GM23248 (cell line): ENCODE results near the gene TGM1. TPM values are rescaled to one million over a fixed set of nuclear protein-coding genes. Genes with fewer than 3 reads are reported as not detected.
A peak's percentile ranks its signal among the peaks of the same experiment; 100 is the strongest.

Source experiments
- DNase-seq: peaks from one replicate; pipeline ENCODE4 v3.0.0-alpha.2; 2015
- H2AFZ ChIP-seq: fragments of 200-600 bp; sonication (generic); 2 replicates; pipeline ENCODE4 v1.6.1; 2016; ENCODE audit warnings: antibody characterized with exemption
- H3F3A ChIP-seq: fragments of 200-600 bp; sonication (generic); 2 replicates; pipeline ENCODE4 v1.6.1; 2016; ENCODE audit warnings: mild to moderate bottlenecking, antibody characterized with exemption, mixed run types; ENCODE audit not compliant: insufficient read depth
- H3K27ac ChIP-seq: fragments of 200-600 bp; sonication (generic); 2 replicates; pipeline ENCODE4 v1.5.1; 2016; ENCODE audit warnings: mild to moderate bottlenecking
- H3K27me3 ChIP-seq: fragments of 200-600 bp; sonication (generic); replicated peaks from 2 replicates; pipeline ENCODE4 v1.6.1; 2016; ENCODE audit warnings: mild to moderate bottlenecking; ENCODE audit not compliant: insufficient read depth
- H3K36me3 ChIP-seq: fragments of 200-600 bp; sonication (generic); 2 replicates; pipeline ENCODE4 v1.6.1; 2016; ENCODE audit warnings: low read depth, mild to moderate bottlenecking
- H3K4me1 ChIP-seq: fragments of 200-600 bp; sonication (generic); 2 replicates; pipeline ENCODE4 v1.6.1; 2016; ENCODE audit warnings: mild to moderate bottlenecking; ENCODE audit not compliant: insufficient read depth
- H3K4me2 ChIP-seq: fragments of 200-600 bp; sonication (generic); one replicate; pipeline ENCODE4 v1.6.1; 2016; ENCODE audit warnings: mild to moderate bottlenecking; ENCODE audit not compliant: unreplicated experiment
- H3K4me3 ChIP-seq: fragments of 200-600 bp; sonication (generic); 2 replicates; pipeline ENCODE4 v1.5.1; 2016; ENCODE audit warnings: mild to moderate bottlenecking
- H3K79me2 ChIP-seq: fragments of 200-600 bp; sonication (generic); 2 replicates; pipeline ENCODE4 v1.6.1; 2016; ENCODE audit warnings: mild to moderate bottlenecking; ENCODE audit not compliant: insufficient read depth
- H3K9ac ChIP-seq: fragments of 200-600 bp; sonication (generic); 2 replicates; pipeline ENCODE4 v1.6.1; 2016; ENCODE audit warnings: mild to moderate bottlenecking
- H3K9me2 ChIP-seq: fragments of 200-600 bp; sonication (generic); 2 replicates; pipeline ENCODE4 v1.6.1; 2016; ENCODE audit warnings: mixed run types, mild to moderate bottlenecking, moderate library complexity; ENCODE audit not compliant: insufficient read depth
- H3K9me3 ChIP-seq: fragments of 200-600 bp; sonication (generic); one replicate; pipeline ENCODE4 v1.6.1; 2017; ENCODE audit warnings: low read depth
- H4K20me1 ChIP-seq: fragments of 200-600 bp; sonication (generic); 2 replicates; pipeline ENCODE4 v1.6.0; 2016; ENCODE audit not compliant: insufficient read depth
- EZH2 ChIP-seq: fragments of 200-600 bp; sonication (generic); IDR thresholded peaks from 2 replicates; pipeline ENCODE4 v1.6.1; 2018; ENCODE audit warnings: antibody characterized with exemption, mild to moderate bottlenecking; ENCODE audit not compliant: insufficient read depth, poor library complexity, severe bottlenecking
- EZH2phosphoT487 ChIP-seq: fragments of 200-600 bp; sonication (generic); IDR thresholded peaks from 2 replicates; pipeline ENCODE4 v1.6.1; 2018; ENCODE audit warnings: antibody characterized with exemption, moderate library complexity, mild to moderate bottlenecking, low read depth; ENCODE audit not compliant: insufficient read depth
- WGBS, 2 experiments: methylation state at CpG; one replicate each; pipeline ENCODE4 v1.1.6; 2015 to 2017; ENCODE audit warnings: low lambda C conversion rate in 2 of 2, low coverage in 1 of 2; ENCODE audit errors: missing lambda C conversion rate in 2 of 2; 5-methylcytosine and 5-hydroxymethylcytosine counted together
- in situ Hi-C: fragments of 300-500 bp; cut with MboI; formaldehyde crosslinking; loops from 2 replicates; pipeline ENCODE4 v1.15.0; 2020
- polyA plus RNA-seq: library from polyadenylated mRNA; unstranded; fragments of >200 nt; fragmentation: Nextera tagmentation; extraction: Ambion mirVana; gene quantifications from 2 replicates; pipeline ENCODE4 v1.2.1, GENCODE V29; 2016
- total RNA-seq: library from RNA; depleted of rRNA; stranded (reverse); fragments of >200 nt; shearing (Covaris generic); gene quantifications from 2 replicates; pipeline ENCODE4 v1.2.3, GENCODE V29; 2014

Gene TGM1
- total and polyA plus RNA-seq, 2 experiments from 2014 or later, result 0.34 to 1.3 TPM

DNA sequence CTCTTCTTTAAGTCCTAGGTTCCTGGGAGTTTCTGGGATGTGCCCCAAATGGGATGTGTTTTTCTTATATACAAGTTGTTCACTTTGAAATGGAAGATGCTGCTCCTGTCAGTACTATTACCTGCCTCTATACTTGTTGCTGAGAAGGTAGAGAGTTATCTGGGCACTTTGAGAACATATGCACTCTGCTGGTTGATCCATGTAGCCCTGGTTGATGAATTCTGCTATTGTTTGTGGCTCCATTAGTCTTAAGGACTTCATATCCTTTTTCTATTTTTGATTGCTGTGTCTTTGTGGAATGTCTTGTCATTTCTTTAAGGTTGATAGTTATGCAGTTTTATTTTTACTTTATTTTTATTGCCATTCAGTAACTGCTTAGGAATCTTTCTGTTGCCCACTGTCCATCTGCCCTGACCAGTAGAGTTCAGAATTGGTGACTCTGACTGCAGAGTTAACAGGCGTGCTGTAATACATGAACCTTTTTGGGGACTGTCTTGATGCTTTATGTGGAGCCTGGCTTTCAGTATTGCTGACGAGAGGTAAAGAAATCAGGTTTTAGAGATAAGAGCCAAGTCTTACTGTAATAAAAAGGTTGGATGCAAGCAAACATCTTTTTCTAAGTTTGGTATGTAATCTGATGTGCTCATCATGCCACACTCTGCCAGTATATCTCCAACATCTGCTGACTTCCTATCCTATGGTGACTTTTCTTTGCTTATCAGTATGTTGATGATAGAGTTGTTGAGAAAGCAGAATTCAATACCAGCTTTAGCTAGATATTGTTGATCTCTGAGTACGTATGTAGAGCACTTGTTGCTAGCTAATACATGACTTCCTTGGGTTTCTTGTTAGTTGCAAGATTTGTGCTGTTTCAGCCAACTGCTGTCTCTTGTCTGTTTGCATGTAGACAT, 28.6 kb downstream of the TGM1 start:
- H3K4me2 ChIP-seq, result peak overlapping the region; percentile 84
- peaks cover 18% of the 10 kb centered on the region for H3K36me3 ChIP-seq
- H3K27me3 ChIP-seq, result no peaks in the 10 kb centered on the region
- no peaks in the 10 kb centered on the region for H3K9me2 ChIP-seq
- H3K9me3 ChIP-seq, result no peaks in the 10 kb centered on the region
- 0 out of 2 replicates have a peak overlapping the region, but pooled peaks have one; percentile 70 for H3K27ac ChIP-seq
- peaks cover 17% of the 10 kb centered on the region for H3K4me1 ChIP-seq
- peaks cover 75% of the 10 kb centered on the region for H3K79me2 ChIP-seq
- H4K20me1 ChIP-seq, result no peaks in the 10 kb centered on the region
- WGBS, 2 experiments, result 76 to 80% methylated on average over 3 of the region's 3 CpGs
- peak overlapping the region; percentile 91; the same call in 1 of the 2 replicates for H3K9ac ChIP-seq
- H3K4me3 ChIP-seq, result peak overlapping the region; percentile 77; the same call in 1 of the 2 replicates
- TF ChIP-seq EZH2phosphoT487 (no peak), EZH2 (no peak)
- no peak overlapping the region for H2AFZ ChIP-seq
- H3F3A ChIP-seq, result peaks cover 18% of the 10 kb centered on the region
- in situ Hi-C loops, result no loop called here
- no peak for DNase-seq

- peak overlapping the region; percentile 80; the same call in 1 of the 2 replicates for H2AFZ ChIP-seq
- in situ Hi-C loops, result no loop called here
- H3K4me2 ChIP-seq, result peak overlapping the region; percentile 84
- H3K9ac ChIP-seq, result peak overlapping the region; percentile 91
- H3K36me3 ChIP-seq, result peaks cover 13% of the 10 kb centered on the region
- H3K27ac ChIP-seq, result peak overlapping the region; percentile 70; the same call in 1 of the 2 replicates
- H3K9me2 ChIP-seq, result no peaks in the 10 kb centered on the region
- H3K27me3 ChIP-seq, result no peaks in the 10 kb centered on the region
- peaks cover 75% of the 10 kb centered on the region for H3K79me2 ChIP-seq
- WGBS, 2 experiments, result 90 to 100% methylated on average over 2 of the region's 2 CpGs
- H3K4me3 ChIP-seq, result peak overlapping the region; percentile 77
- no peaks in the 10 kb centered on the region for H3K9me3 ChIP-seq
- no peaks in the 10 kb centered on the region for H4K20me1 ChIP-seq
- no peak for DNase-seq
- TF ChIP-seq EZH2, result no peak
- H3K4me1 ChIP-seq, result peaks cover 13% of the 10 kb centered on the region
- peaks cover 10% of the 10 kb centered on the region for H3F3A ChIP-seq
Measured at GRCh38 chr14:24233538-24233866, 29.5 kb downstream of the TGM1 start.

DNA sequence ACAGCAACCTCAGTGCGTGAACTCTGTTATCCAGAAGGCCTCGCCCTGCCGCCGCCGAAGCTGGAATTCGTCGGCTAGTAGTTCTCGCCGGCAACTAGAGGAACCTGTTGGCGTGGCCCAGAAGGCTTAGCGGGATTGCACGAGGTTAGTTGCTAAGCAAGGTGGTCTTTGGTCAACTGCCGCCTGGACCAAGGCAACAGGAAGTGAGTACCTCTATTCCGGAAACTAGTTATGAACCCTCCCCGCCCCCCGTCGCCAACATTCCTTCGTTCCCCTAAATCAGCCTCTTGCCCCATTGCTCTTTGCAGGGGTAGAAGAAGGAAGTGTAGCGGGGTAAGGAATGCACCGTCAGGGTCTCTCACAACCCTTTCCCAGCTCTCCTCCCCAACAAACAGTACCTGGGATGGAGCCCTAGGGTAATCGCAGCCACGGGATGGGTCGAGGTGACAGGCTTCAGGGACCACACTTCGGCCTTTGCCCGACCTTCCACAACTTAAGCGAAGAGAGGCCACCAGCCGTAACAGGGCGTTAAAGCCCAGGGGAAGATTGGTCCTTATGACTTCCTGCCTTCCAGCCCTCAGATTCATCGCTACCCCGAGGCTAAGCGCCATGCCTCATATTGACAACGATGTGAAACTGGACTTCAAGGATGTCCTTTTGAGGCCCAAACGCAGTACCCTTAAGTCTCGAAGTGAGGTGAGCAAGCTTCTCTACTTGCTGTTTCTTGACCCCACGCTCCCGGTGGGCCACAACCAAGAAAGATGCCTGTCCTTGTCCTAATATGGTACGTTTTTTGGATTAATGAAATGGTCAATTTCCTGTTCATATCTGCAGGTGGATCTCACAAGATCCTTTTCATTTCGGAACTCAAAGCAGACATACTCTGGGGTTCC, 30.1 kb downstream of the TGM1 start, which contains the start of gene GMPR2:
TSS of gene GMPR2 (plus strand) at position 285 of the 893 bp plus-strand sequence. CDS start at position 610, 325 bp downstream.
- no peaks in the 10 kb centered on the region for H3K9me2 ChIP-seq
- DNase-seq, result peak; percentile 54
- peak within 1 kb of the TSS; percentile 94 for H3K4me2 ChIP-seq
- H3K4me3 ChIP-seq, result peak within 1 kb of the TSS; percentile 77
- H2AFZ ChIP-seq, result peak within 1 kb of the TSS; percentile 80
- peak within 1 kb of the TSS; percentile 70 for H3K27ac ChIP-seq
- peaks cover 9% of the 10 kb centered on the region for H3K36me3 ChIP-seq
- H3K79me2 ChIP-seq, result peaks cover 81% of the 10 kb centered on the region
- no peaks in the 10 kb centered on the region for H4K20me1 ChIP-seq
- H3K9me3 ChIP-seq, result no peaks in the 10 kb centered on the region
- TF ChIP-seq EZH2, result no peak
- TF ChIP-seq EZH2phosphoT487, result no peak
- peaks cover 4% of the 10 kb centered on the region; the same call in 1 of the 2 replicates for H3F3A ChIP-seq
- WGBS, 2 experiments, result 2 to 4% methylated on average over 38 of the region's 38 CpGs
- in situ Hi-C loops, result no loop called here
- no peaks in the 10 kb centered on the region for H3K27me3 ChIP-seq
- peaks cover 13% of the 10 kb centered on the region for H3K4me1 ChIP-seq
- peak within 1 kb of the TSS; percentile 91 for H3K9ac ChIP-seq

GRCh38 chr14:24232121-24232644, 30.8 kb downstream of the TGM1 start, which contains the start of gene NEDD8:
Gene NEDD8, minus strand, starts transcription at chr14:24232367. Its CDS starts 100 bp downstream, at chr14:24232267.
- H3K36me3 ChIP-seq, result peaks cover 14% of the 10 kb centered on the region
- peak within 1 kb of the TSS; percentile 91 for H3K9ac ChIP-seq
- peak within 1 kb of the TSS; percentile 94 for H3K4me2 ChIP-seq
- TF ChIP-seq EZH2phosphoT487 (no peak), EZH2 (no peak)
- no peaks in the 10 kb centered on the region for H4K20me1 ChIP-seq
- H3K4me1 ChIP-seq, result peaks cover 14% of the 10 kb centered on the region
- in situ Hi-C loops, result no loop called here
- 0 to 1% methylated on average over 22 to 25 of the region's 30 CpGs for WGBS, 2 experiments
- peaks cover 88% of the 10 kb centered on the region for H3K79me2 ChIP-seq
- H3K27me3 ChIP-seq, result no peaks in the 10 kb centered on the region
- peak within 1 kb of the TSS; percentile 77 for H3K4me3 ChIP-seq
- H3K9me3 ChIP-seq, result no peaks in the 10 kb centered on the region
- H3K9me2 ChIP-seq, result no peaks in the 10 kb centered on the region
- DNase-seq, result peak; percentile 99
- peak within 1 kb of the TSS; percentile 70 for H3K27ac ChIP-seq
- peak within 1 kb of the TSS; percentile 80 for H2AFZ ChIP-seq
- peaks cover 4% of the 10 kb centered on the region for H3F3A ChIP-seq
